ENCODE results near the gene ARSB. TPM values are rescaled to one million over a fixed set of nuclear protein-coding genes. Genes with fewer than 3 reads are reported as not detected.

The ARSB gene
- total RNA-seq, 2 experiments from 2014 or later, result 4.4 to 5.2 TPM

DNA sequence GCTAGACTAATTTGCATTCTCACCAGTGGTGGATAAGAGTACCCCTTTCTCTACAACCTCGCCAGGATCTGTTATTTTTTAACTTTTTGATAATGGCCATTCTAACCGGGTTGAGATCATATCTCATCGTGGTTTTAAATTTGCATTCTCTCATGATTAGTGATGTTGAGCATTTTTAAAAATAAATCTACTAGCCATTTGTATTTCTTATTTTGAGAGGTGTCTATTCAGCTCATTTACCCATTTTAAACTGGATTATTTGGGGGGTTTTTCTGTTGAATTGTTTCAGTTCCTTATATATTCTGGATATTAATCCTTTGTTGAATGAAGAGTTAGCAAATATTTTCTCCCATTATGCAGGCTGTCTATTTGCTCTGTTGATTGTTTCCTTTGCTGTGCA lies 139.6 kb downstream of the ARSB start:
- CTCF ChIA-PET, result no interaction called here
- H3K27ac Mint-ChIP-seq, result no peak overlapping the region
- Histone ChIP-seq H3K4me3 (ENCODE audit: low read length) (no peak overlapping the region), H3K9me3 (ENCODE audit: control insufficient read depth in 1 of 2, insufficient read depth in 1 of 2, low read length in 2 of 2) (no peaks in the 10 kb centered on the region), H3K27me3 (ENCODE audit: control insufficient read depth in 1 of 2, insufficient read depth in 2 of 2, low read length in 2 of 2) (no peaks in the 10 kb centered on the region), H3K27ac (ENCODE audit: low read depth in 1 of 2, low read length in 2 of 2) (no peak overlapping the region), H3K4me1 (ENCODE audit: insufficient read depth, low read length) (no peaks in the 10 kb centered on the region), H3K36me3 (ENCODE audit: insufficient read depth, low read length) (no peaks in the 10 kb centered on the region)
- TF ChIP-seq, protein P1, sequence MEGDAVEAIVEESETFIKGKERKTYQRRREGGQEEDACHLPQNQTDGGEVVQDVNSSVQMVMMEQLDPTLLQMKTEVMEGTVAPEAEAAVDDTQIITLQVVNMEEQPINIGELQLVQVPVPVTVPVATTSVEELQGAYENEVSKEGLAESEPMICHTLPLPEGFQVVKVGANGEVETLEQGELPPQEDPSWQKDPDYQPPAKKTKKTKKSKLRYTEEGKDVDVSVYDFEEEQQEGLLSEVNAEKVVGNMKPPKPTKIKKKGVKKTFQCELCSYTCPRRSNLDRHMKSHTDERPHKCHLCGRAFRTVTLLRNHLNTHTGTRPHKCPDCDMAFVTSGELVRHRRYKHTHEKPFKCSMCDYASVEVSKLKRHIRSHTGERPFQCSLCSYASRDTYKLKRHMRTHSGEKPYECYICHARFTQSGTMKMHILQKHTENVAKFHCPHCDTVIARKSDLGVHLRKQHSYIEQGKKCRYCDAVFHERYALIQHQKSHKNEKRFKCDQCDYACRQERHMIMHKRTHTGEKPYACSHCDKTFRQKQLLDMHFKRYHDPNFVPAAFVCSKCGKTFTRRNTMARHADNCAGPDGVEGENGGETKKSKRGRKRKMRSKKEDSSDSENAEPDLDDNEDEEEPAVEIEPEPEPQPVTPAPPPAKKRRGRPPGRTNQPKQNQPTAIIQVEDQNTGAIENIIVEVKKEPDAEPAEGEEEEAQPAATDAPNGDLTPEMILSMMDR (IDR thresholded peaks at IDR 0.05), result no peak
- no peaks in the 10 kb centered on the region for H3K36me3 Mint-ChIP-seq (ENCODE audit: low read depth)
- DNase-seq (no peak), ATAC-seq (ENCODE audit: poor library complexity) (no peak)
- intact Hi-C loops (cut with DNase I, micrococcal nuclease), result no loop called here
- H3K27me3 Mint-ChIP-seq, result no peaks in the 10 kb centered on the region
- peaks cover 11% of the 10 kb centered on the region for H3K9me3 Mint-ChIP-seq
- H3K4me3 Mint-ChIP-seq, result no peak overlapping the region
- H3K4me1 Mint-ChIP-seq (ENCODE audit: low read depth), result no peaks in the 10 kb centered on the region
- POLR2A ChIA-PET, result no interaction called here

DNA sequence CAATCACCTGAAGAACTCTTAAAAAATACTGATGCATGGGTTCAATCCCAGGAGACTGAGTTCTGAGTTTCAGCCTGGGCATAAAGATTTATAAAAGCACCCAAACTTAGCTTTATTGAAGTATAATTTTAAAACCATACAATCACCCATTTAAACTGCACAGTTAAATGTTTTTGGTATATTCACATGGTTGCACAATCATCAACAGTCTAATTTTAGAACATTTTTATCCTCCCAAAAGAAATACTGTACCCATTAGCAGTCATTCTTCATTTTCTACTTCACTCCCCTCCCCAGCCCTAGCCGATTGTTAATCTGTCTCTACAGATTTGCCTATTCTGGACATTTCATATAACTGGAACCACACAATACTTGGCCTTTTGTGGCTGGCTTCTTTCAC lies 141.7 kb downstream of the ARSB start:
- H3K27me3 Mint-ChIP-seq, result no peaks in the 10 kb centered on the region
- ATAC-seq (ENCODE audit: poor library complexity) (no peak), DNase-seq (no peak)
- no peaks in the 10 kb centered on the region for H3K4me1 ChIP-seq (ENCODE audit: insufficient read depth, low read length)
- no peaks in the 10 kb centered on the region for H3K27me3 ChIP-seq (ENCODE audit: control insufficient read depth in 1 of 2, insufficient read depth in 2 of 2, low read length in 2 of 2)
- TF ChIP-seq, protein P1 (IDR thresholded peaks at IDR 0.05), result no peak
- H3K27ac Mint-ChIP-seq, result no peak overlapping the region
- H3K27ac ChIP-seq (ENCODE audit: low read depth in 1 of 2, low read length in 2 of 2), result no peak overlapping the region
- intact Hi-C loops (cut with DNase I, micrococcal nuclease), result no loop called here
- peaks cover 10% of the 10 kb centered on the region for H3K36me3 Mint-ChIP-seq (ENCODE audit: low read depth)
- H3K4me3 ChIP-seq (ENCODE audit: low read length), result no peak overlapping the region
- H3K9me3 ChIP-seq (ENCODE audit: control insufficient read depth in 1 of 2, insufficient read depth in 1 of 2, low read length in 2 of 2), result no peaks in the 10 kb centered on the region
- H3K9me3 Mint-ChIP-seq, result peaks cover 11% of the 10 kb centered on the region
- no peaks in the 10 kb centered on the region for H3K36me3 ChIP-seq (ENCODE audit: insufficient read depth, low read length)
- CTCF ChIA-PET, result no interaction called here
- no peaks in the 10 kb centered on the region for H3K4me1 Mint-ChIP-seq (ENCODE audit: low read depth)
- POLR2A ChIA-PET, result no interaction called here
- H3K4me3 Mint-ChIP-seq, result no peak overlapping the region

DNA sequence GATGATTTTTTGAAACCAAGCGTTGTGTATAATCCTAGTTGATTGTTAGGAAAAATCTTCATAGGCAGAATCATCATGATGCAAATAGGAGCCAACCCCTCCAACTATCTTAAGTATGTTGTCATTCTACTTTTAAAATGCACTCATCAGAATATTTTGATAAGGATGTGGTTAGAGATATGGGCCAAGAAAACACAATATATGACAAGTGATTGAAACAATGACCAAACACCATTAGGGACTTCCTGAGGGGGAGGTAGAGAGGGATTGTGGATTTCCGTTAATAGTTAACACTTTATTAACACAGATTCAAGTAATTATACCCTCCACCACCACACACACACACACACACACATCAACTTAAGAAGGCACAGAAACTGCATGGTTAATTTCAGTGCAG lies 143.3 kb downstream of the ARSB start:
- POLR2A ChIA-PET, result no interaction called here
- no peak for DNase-seq
- CTCF ChIA-PET, result no interaction called here
- Mint-ChIP-seq H3K27ac (no peak overlapping the region), H3K4me3 (no peak overlapping the region), H3K36me3 (ENCODE audit: low read depth) (peaks cover 16% of the 10 kb centered on the region), H3K9me3 (peaks cover 10% of the 10 kb centered on the region), H3K4me1 (ENCODE audit: low read depth) (no peaks in the 10 kb centered on the region), H3K27me3 (no peaks in the 10 kb centered on the region)
- Histone ChIP-seq H3K4me1 (ENCODE audit: insufficient read depth, low read length) (no peaks in the 10 kb centered on the region), H3K36me3 (ENCODE audit: insufficient read depth, low read length) (peaks cover 2% of the 10 kb centered on the region), H3K27ac (ENCODE audit: low read depth in 1 of 2, low read length in 2 of 2) (no peak overlapping the region), H3K4me3 (ENCODE audit: low read length) (no peak overlapping the region), H3K9me3 (ENCODE audit: control insufficient read depth in 1 of 2, insufficient read depth in 1 of 2, low read length in 2 of 2) (no peaks in the 10 kb centered on the region), H3K27me3 (ENCODE audit: control insufficient read depth in 1 of 2, insufficient read depth in 2 of 2, low read length in 2 of 2) (no peaks in the 10 kb centered on the region)
- TF ChIP-seq, protein P1 (IDR thresholded peaks at IDR 0.05), result no peak
- no peak for ATAC-seq (ENCODE audit: poor library complexity)
- intact Hi-C loops (cut with DNase I, micrococcal nuclease), result no loop called here

All from CD4-positive, alpha-beta T cell (primary cell).